GM12892 (cell line): ENCODE measurements around the gene PC.

Source experiments
- POLR2A ChIP-seq: IDR thresholded peaks from 2 replicates; pipeline ENCODE4 v1.6.1; 2011; ENCODE audit warnings: low read depth, low read length, control low read depth
- POLR2AphosphoS5 ChIP-seq: IDR thresholded peaks from 2 replicates; pipeline ENCODE4 v1.6.1; 2011; ENCODE audit warnings: low read depth, low read length, control low read depth
- TAF1 ChIP-seq: IDR thresholded peaks from 2 replicates; pipeline ENCODE4 v1.6.1; 2011; ENCODE audit warnings: low read depth, mild to moderate bottlenecking, control low read depth, low read length, borderline replicate concordance

- TF ChIP-seq POLR2AphosphoS5, result no peak
- no peak for TF ChIP-seq POLR2A
- TF ChIP-seq TAF1, result no peak
Measured at GRCh38 chr11:66904561-66904960, 53.6 kb downstream of the PC start.
